ENCODE results near the gene MGARP. TPM values are rescaled to one million over a fixed set of nuclear protein-coding genes. Genes with fewer than 3 reads are reported as not detected.

The MGARP gene
- total and polyA plus RNA-seq, 9 of the 15 experiments (the other 6 are each of a cell fraction or from before 2014, with no cell fraction given): 0.11 to 0.45 (median 0.23) TPM; not detected in 4

- TF ChIP-seq HDAC6 (IDR thresholded peaks at IDR 0.05; ENCODE audit: low read depth, low read length): no peak
- TF ChIP-seq THRB (CRISPR knock-in tag; conservative IDR thresholded peaks at IDR 0.05): no peak
- no peak for TF ChIP-seq TCFL5 (CRISPR knock-in tag; conservative IDR thresholded peaks at IDR 0.05)
- TF ChIP-seq THRA (IDR thresholded peaks at IDR 0.05): no peak
- TF ChIP-seq ZNF133 (CRISPR knock-in tag; IDR thresholded peaks at IDR 0.05): no peak
- TF ChIP-seq ETV5 (CRISPR knock-in tag; IDR thresholded peaks at IDR 0.05; ENCODE audit: low read depth): peak; percentile 100
- TF ChIP-seq HNRNPH1 (optimal IDR thresholded peaks at IDR 0.05; ENCODE audit: low read depth, low read length): no peak
- TF ChIP-seq BHLHE40 (IDR thresholded peaks at IDR 0.05; ENCODE audit: low read length): 0 out of 2 replicates have a peak, but pooled peaks have one; percentile 27
- no peak for TF ChIP-seq MAFF (IDR thresholded peaks at IDR 0.05; ENCODE audit: low read length)
- no peak for TF ChIP-seq ZNF282 (CRISPR knock-in tag; IDR thresholded peaks at IDR 0.05)
- no peak for TF ChIP-seq KDM1A (IDR thresholded peaks at IDR 0.05)
- TF ChIP-seq PREB (CRISPR knock-in tag; IDR thresholded peaks at IDR 0.05): no peak
- no peak for TF ChIP-seq ZBTB2 (IDR thresholded peaks at IDR 0.05)
- no peak for TF ChIP-seq ZBTB43 (CRISPR knock-in tag; IDR thresholded peaks at IDR 0.05)
- TF ChIP-seq IRF2 (CRISPR knock-in tag; IDR thresholded peaks at IDR 0.05): no peak
- no peak for TF ChIP-seq ZBTB1 (CRISPR knock-in tag; IDR thresholded peaks at IDR 0.05; ENCODE audit: borderline replicate concordance, low read depth)
- TF ChIP-seq FIP1L1 (IDR thresholded peaks at IDR 0.05; ENCODE audit: low read depth, low read length, poor library complexity, severe bottlenecking): peak; percentile 68
- TF ChIP-seq CGGBP1 (CRISPR knock-in tag; IDR thresholded peaks at IDR 0.05): no peak
- no peak for TF ChIP-seq SNIP1 (IDR thresholded peaks at IDR 0.05; ENCODE audit: low read depth)
- peak; percentile 89; the same call in 1 of the 2 replicates for TF ChIP-seq PHF8 (IDR thresholded peaks at IDR 0.05; ENCODE audit: borderline replicate concordance, low read length)
- no peak for TF ChIP-seq XRCC3 (IDR thresholded peaks at IDR 0.05)
- no peak for TF ChIP-seq PRMT5 (CRISPR knock-in tag; IDR thresholded peaks at IDR 0.05)
Measured at GRCh38 chr4:139295206-139295941, 15.3 kb upstream of the MGARP start (continued).

Data from K562 (cell line).